GM19467 (cell line): ENCODE data around the gene TAGLN2.
"Not testable (repeated sequence)": the region's sequence is repeated elsewhere in the genome, so short reads cannot be mapped to it uniquely, and the experiment has no call there.

Experiments
- ATAC-seq: cut with Tn5 transposase; IDR thresholded peaks from one replicate; pipeline ENCODE4 v1.9.1; 2021; ENCODE audit warnings: mild to moderate bottlenecking, moderate library complexity; ENCODE audit not compliant: unreplicated experiment

TAGLN2 gene

GRCh38 chr1:159902541-159902940 lies 22.8 kb downstream of the TAGLN2 start:
- ATAC-seq: no peak

- no peak for ATAC-seq
Observed at GRCh38 chr1:159900755-159901360, 24.4 kb downstream of the TAGLN2 start.

- no peak for ATAC-seq
Observed at GRCh38 chr1:159900086-159900680, 25.1 kb downstream of the TAGLN2 start, which contains the start of gene CFAP45. Gene CFAP45, minus strand, starts transcription at chr1:159900165. Its CDS starts 67 bp downstream, at chr1:159900098.

GRCh38 chr1:159899634-159900033 lies 25.7 kb downstream of the TAGLN2 start:
- not testable (repeated sequence) for ATAC-seq

- no peak for ATAC-seq
Observed at GRCh38 chr1:159898527-159898926, 26.8 kb downstream of the TAGLN2 start.

GRCh38 chr1:159897962-159898361 lies 27.3 kb downstream of the TAGLN2 start:
- no peak for ATAC-seq

- no peak for ATAC-seq
Observed at GRCh38 chr1:159896546-159896930, 28.8 kb downstream of the TAGLN2 start.

- no peak for ATAC-seq
Observed at GRCh38 chr1:159895836-159896545, 29.3 kb downstream of the TAGLN2 start.

- no peak for ATAC-seq
Observed at GRCh38 chr1:159895286-159895685, 30.0 kb downstream of the TAGLN2 start.

- ATAC-seq: no peak
Observed at GRCh38 chr1:159892944-159893343, 32.4 kb downstream of the TAGLN2 start.

GRCh38 chr1:159891275-159892157 lies 33.8 kb downstream of the TAGLN2 start:
- ATAC-seq: peak; percentile 54

- ATAC-seq: no peak
Observed at GRCh38 chr1:159890390-159890789, 34.9 kb downstream of the TAGLN2 start.

GRCh38 chr1:159889821-159890252 lies 35.5 kb downstream of the TAGLN2 start:
- ATAC-seq: peak; percentile 90

- no peak for ATAC-seq
Observed at GRCh38 chr1:159889202-159889601, 36.1 kb downstream of the TAGLN2 start.

GRCh38 chr1:159884296-159884695 lies 41.0 kb downstream of the TAGLN2 start:
- no peak for ATAC-seq

GRCh38 chr1:159883134-159883533 lies 42.2 kb downstream of the TAGLN2 start:
- ATAC-seq: no peak

- no peak for ATAC-seq
Observed at GRCh38 chr1:159882527-159882862, 42.8 kb downstream of the TAGLN2 start.

- ATAC-seq: no peak
Observed at GRCh38 chr1:159881622-159882526, 43.4 kb downstream of the TAGLN2 start.

- no peak for ATAC-seq
Observed at GRCh38 chr1:159880430-159880829, 44.9 kb downstream of the TAGLN2 start.

- ATAC-seq: no peak
Observed at GRCh38 chr1:159879977-159880376, 45.3 kb downstream of the TAGLN2 start.
